NOMO-1 treated with dmso at 0.1 percent for 144 hours (cell line): ENCODE data around the gene EPAS1.

Experiments used
- DNase-seq: peaks from one replicate; lab custom pipeline; 2025; ENCODE audit not compliant: unreplicated experiment; lab: John Stamatoyannopoulos, UW

Gene EPAS1

GRCh38 chr2:46319711-46320110, 22.5 kb downstream of the EPAS1 start:
- DNase-seq, result no peak

- DNase-seq, result no peak
These were observed 22.9 kb downstream of the EPAS1 start for GRCh38 chr2:46320141-46320567.

GRCh38 chr2:46323730-46324129, 26.5 kb downstream of the EPAS1 start:
- no peak for DNase-seq

GRCh38 chr2:46325182-46325928, 28.1 kb downstream of the EPAS1 start:
- no peak for DNase-seq

GRCh38 chr2:46326231-46326980, 29.2 kb downstream of the EPAS1 start:
- DNase-seq, result no peak

- DNase-seq, result no peak
These were observed 30.4 kb downstream of the EPAS1 start for GRCh38 chr2:46327627-46328026.

GRCh38 chr2:46328291-46328690, 31.1 kb downstream of the EPAS1 start:
- no peak for DNase-seq

- DNase-seq, result no peak
These were observed 31.6 kb downstream of the EPAS1 start for GRCh38 chr2:46328829-46329228.

GRCh38 chr2:46329340-46329739, 32.1 kb downstream of the EPAS1 start:
- DNase-seq, result no peak

- DNase-seq, result no peak
These were observed 32.9 kb downstream of the EPAS1 start for GRCh38 chr2:46329803-46330775.

- no peak for DNase-seq
These were observed 34.0 kb downstream of the EPAS1 start for GRCh38 chr2:46331109-46331766.

- DNase-seq, result no peak
These were observed 35.6 kb downstream of the EPAS1 start for GRCh38 chr2:46332686-46333281.

GRCh38 chr2:46333912-46334311, 36.7 kb downstream of the EPAS1 start:
- DNase-seq, result no peak

- DNase-seq, result no peak
These were observed 37.4 kb downstream of the EPAS1 start for GRCh38 chr2:46334389-46335271.

GRCh38 chr2:46335391-46336282, 38.4 kb downstream of the EPAS1 start:
- no peak for DNase-seq

GRCh38 chr2:46336283-46336959, 39.2 kb downstream of the EPAS1 start:
- no peak for DNase-seq

GRCh38 chr2:46337208-46337994, 40.2 kb downstream of the EPAS1 start:
- DNase-seq, result no peak
